Measurements from ENCODE around the gene NAP1L1. TPM values are rescaled to one million over a fixed set of nuclear protein-coding genes. Genes with fewer than 3 reads are reported as not detected.

The NAP1L1 gene
- total RNA-seq, 1 donor = 233 TPM

DNA sequence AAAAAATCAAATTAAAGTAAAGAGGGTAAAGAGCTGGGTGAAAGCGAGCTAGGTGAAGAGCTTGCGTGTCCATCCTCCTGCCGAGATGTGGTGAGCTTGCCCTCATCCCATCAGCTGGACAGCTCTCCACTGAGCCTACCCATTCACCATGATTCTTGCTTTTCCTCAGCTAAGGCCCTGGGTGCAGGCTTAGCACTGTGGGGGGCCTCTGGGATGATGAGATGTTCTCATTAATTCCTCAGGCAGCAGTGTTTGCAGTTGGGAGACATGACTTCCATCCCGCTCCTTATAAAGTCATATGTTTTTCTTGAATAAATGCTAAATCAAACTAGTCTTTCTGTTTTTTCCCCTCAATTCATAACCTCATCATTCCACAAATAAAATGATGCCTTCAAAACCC, 70.9 kb downstream of the NAP1L1 start:
- no peak for DNase-seq (ENCODE audit: low read depth)
- TF ChIP-seq, protein P1, sequence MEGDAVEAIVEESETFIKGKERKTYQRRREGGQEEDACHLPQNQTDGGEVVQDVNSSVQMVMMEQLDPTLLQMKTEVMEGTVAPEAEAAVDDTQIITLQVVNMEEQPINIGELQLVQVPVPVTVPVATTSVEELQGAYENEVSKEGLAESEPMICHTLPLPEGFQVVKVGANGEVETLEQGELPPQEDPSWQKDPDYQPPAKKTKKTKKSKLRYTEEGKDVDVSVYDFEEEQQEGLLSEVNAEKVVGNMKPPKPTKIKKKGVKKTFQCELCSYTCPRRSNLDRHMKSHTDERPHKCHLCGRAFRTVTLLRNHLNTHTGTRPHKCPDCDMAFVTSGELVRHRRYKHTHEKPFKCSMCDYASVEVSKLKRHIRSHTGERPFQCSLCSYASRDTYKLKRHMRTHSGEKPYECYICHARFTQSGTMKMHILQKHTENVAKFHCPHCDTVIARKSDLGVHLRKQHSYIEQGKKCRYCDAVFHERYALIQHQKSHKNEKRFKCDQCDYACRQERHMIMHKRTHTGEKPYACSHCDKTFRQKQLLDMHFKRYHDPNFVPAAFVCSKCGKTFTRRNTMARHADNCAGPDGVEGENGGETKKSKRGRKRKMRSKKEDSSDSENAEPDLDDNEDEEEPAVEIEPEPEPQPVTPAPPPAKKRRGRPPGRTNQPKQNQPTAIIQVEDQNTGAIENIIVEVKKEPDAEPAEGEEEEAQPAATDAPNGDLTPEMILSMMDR (IDR thresholded peaks at IDR 0.05; ENCODE audit: insufficient read depth, low read depth, low read length) = no peak

GRCh38 chr12:76012644-76013043, 71.8 kb downstream of the NAP1L1 start:
- H3K4me3 ChIP-seq (ENCODE audit: low read depth, low read length) = no peak overlapping the region
- TF ChIP-seq, protein P1 (IDR thresholded peaks at IDR 0.05; ENCODE audit: insufficient read depth, low read depth, low read length) = no peak
- no peak for DNase-seq (ENCODE audit: low read depth)

More for the DNA sequence above, 70.9 kb downstream of the NAP1L1 start:
- no peak overlapping the region for H3K4me3 ChIP-seq (ENCODE audit: low read depth, low read length)

DNA sequence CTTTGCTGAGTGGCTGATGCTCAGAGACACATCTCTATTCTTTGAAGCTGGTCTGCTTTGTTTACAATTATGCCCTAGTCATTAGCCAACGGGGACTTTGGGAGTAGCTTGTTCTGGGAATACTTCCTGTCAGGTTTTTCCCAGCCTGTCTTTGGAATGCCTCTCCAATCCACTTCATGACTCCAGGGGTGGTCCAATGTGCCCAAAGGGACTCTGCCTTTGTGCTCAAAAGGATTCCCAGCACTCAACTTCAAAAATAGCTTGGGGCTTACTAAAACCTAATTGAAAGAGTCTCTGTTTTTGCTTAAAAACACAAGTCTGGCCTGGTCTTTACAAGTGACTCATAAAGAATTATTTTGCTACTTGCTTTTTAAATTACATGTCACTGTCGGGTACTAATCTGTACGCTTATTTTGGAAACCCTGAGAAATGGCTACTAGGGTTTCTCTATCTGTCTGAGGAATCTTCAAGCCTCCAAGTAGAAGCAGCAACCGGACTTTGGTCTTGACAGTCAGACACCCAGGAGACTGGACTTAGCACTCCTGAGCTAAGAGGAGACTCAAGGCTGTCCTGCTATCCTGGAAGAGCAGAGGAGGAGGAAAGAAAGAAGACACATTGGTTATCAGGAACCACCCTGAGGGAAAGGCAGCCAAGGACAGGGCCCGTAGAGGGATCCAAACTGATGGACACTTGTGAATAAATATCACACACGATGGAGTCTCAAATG, 73.6 kb downstream of the NAP1L1 start:
- peak; percentile 44 for DNase-seq (ENCODE audit: low read depth)
- TF ChIP-seq, protein P1 (IDR thresholded peaks at IDR 0.05; ENCODE audit: insufficient read depth, low read depth, low read length) = no peak
- H3K4me3 ChIP-seq (ENCODE audit: low read depth, low read length) = no peak overlapping the region

DNA sequence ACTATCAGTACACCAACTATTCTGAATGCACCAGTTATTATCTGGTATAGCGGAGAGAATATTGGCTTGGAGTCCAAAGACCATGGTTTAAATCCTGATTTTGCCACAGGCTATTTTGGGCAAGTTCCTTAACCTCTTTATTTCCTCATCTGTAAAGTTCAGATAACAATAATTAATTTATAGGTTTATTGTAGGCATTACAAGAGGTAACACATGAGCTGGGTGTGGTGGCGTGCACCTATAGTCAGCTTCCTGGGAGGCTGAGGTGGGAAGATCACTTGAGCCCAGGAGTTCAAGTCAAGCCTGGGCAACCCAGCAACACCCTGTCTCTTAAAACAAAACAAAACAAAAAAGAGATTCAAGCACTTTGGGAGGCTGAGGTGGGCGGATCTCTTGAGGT, 76.1 kb downstream of the NAP1L1 start:
- DNase-seq (ENCODE audit: low read depth) = no peak
- no peak overlapping the region for H3K4me3 ChIP-seq (ENCODE audit: low read depth, low read length)
- TF ChIP-seq, protein P1 (IDR thresholded peaks at IDR 0.05; ENCODE audit: insufficient read depth, low read depth, low read length) = no peak

GRCh38 chr12:76007640-76008039, 76.8 kb downstream of the NAP1L1 start:
- H3K4me3 ChIP-seq (ENCODE audit: low read depth, low read length) = no peak overlapping the region
- DNase-seq (ENCODE audit: low read depth) = no peak
- TF ChIP-seq, protein P1 (IDR thresholded peaks at IDR 0.05; ENCODE audit: insufficient read depth, low read depth, low read length) = no peak

- TF ChIP-seq, protein P1 (IDR thresholded peaks at IDR 0.05; ENCODE audit: insufficient read depth, low read depth, low read length) = no peak
- DNase-seq (ENCODE audit: low read depth) = no peak
- H3K4me3 ChIP-seq (ENCODE audit: low read depth, low read length) = no peak overlapping the region
These were observed 78.2 kb downstream of the NAP1L1 start for GRCh38 chr12:76006028-76006925.

Data from fibroblast of villous mesenchyme (primary cell).